ENCODE results near the gene ROR2.

The ROR2 gene

GRCh38 chr9:91902475-91903125 is 47.4 kb downstream of the ROR2 start:
- no peak for DNase-seq (ENCODE audit: low read depth in 3 of 3, low spot score in 1 of 3)

GRCh38 chr9:91900797-91901177 is 49.2 kb downstream of the ROR2 start:
- no peak for DNase-seq (ENCODE audit: low read depth in 3 of 3, low spot score in 1 of 3)

- DNase-seq (ENCODE audit: low read depth in 3 of 3, low spot score in 1 of 3) = no peak
Measured at GRCh38 chr9:91900055-91900796, 49.8 kb downstream of the ROR2 start.

- DNase-seq (ENCODE audit: low read depth in 3 of 3, low spot score in 1 of 3) = no peak
Measured at GRCh38 chr9:91899594-91899993, 50.4 kb downstream of the ROR2 start.

- DNase-seq (ENCODE audit: low read depth in 3 of 3, low spot score in 1 of 3) = no peak
Measured at GRCh38 chr9:91899219-91899563, 50.8 kb downstream of the ROR2 start.

GRCh38 chr9:91898451-91899218 is 51.4 kb downstream of the ROR2 start:
- no peak for DNase-seq (ENCODE audit: low read depth in 3 of 3, low spot score in 1 of 3)

- DNase-seq (ENCODE audit: low read depth in 3 of 3, low spot score in 1 of 3) = no peak
Measured at GRCh38 chr9:91897201-91897600, 52.8 kb downstream of the ROR2 start.

GRCh38 chr9:91896513-91897121 is 53.4 kb downstream of the ROR2 start:
- DNase-seq (ENCODE audit: low read depth in 3 of 3, low spot score in 1 of 3) = no peak

- no peak for DNase-seq (ENCODE audit: low read depth in 3 of 3, low spot score in 1 of 3)
Measured at GRCh38 chr9:91896097-91896496, 53.9 kb downstream of the ROR2 start.

- DNase-seq (ENCODE audit: low read depth in 3 of 3, low spot score in 1 of 3) = no peak
Measured at GRCh38 chr9:91894536-91894935, 55.5 kb downstream of the ROR2 start.

GRCh38 chr9:91894023-91894422 is 56.0 kb downstream of the ROR2 start:
- no peak for DNase-seq (ENCODE audit: low read depth in 3 of 3, low spot score in 1 of 3)

- no peak for DNase-seq (ENCODE audit: low read depth in 3 of 3, low spot score in 1 of 3)
Measured at GRCh38 chr9:91891915-91892314, 58.1 kb downstream of the ROR2 start.

- DNase-seq (ENCODE audit: low read depth in 3 of 3, low spot score in 1 of 3) = no peak
Measured at GRCh38 chr9:91890662-91891061, 59.4 kb downstream of the ROR2 start.

- no peak for DNase-seq (ENCODE audit: low read depth in 3 of 3, low spot score in 1 of 3)
Measured at GRCh38 chr9:91889161-91889911, 60.7 kb downstream of the ROR2 start.

GRCh38 chr9:91886414-91887076 is 63.5 kb downstream of the ROR2 start:
- no peak for DNase-seq (ENCODE audit: low read depth in 3 of 3, low spot score in 1 of 3)

GRCh38 chr9:91885746-91886413 is 64.1 kb downstream of the ROR2 start:
- no peak for DNase-seq (ENCODE audit: low read depth in 3 of 3, low spot score in 1 of 3)

GRCh38 chr9:91884696-91885687 is 65.0 kb downstream of the ROR2 start:
- no peak for DNase-seq (ENCODE audit: low read depth in 3 of 3, low spot score in 1 of 3)

- DNase-seq (ENCODE audit: low read depth in 3 of 3, low spot score in 1 of 3) = no peak
Measured at GRCh38 chr9:91884153-91884552, 65.9 kb downstream of the ROR2 start.

- DNase-seq (ENCODE audit: low read depth in 3 of 3, low spot score in 1 of 3) = no peak
Measured at GRCh38 chr9:91883503-91883902, 66.5 kb downstream of the ROR2 start.

Measured in stimulated activated CD4-positive, alpha-beta T cell treated with anti-CD3 and anti-CD28 coated beads, TNF-alpha, amount 100 ng/mL, for 1 hour (primary cell).